ENCODE measurements around the gene CCNI2.

DNA sequence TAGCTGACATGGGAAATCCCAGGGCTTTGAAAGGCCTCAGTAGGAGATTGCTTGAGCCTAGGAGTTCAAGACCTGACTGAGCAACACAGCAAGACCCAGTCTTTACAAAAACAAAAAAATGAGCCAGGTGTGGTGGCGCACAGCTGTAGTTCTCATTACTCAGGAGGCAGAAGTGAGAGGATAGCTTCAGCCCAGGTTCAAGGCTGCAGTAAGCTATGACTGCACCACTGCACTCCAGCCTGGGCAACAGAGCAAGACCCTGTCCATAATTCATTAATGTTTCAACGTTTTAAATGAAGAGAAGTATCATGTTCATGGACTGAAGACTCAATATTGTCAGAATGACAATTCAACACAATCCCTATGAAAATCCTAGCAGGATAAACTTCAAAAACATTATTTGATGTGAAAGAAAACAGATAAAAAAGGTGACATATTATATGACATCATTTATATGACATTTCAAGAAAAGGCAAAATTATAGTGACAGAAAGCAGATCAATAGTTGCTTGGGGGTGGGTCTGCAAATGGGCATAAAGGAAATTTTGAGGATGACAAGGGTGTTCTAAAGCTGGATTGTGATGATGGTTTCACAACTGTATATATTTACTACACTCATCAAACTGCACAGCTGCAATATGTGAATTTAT is 13.6 kb upstream of the CCNI2 start:
- TF ChIP-seq, protein P1, sequence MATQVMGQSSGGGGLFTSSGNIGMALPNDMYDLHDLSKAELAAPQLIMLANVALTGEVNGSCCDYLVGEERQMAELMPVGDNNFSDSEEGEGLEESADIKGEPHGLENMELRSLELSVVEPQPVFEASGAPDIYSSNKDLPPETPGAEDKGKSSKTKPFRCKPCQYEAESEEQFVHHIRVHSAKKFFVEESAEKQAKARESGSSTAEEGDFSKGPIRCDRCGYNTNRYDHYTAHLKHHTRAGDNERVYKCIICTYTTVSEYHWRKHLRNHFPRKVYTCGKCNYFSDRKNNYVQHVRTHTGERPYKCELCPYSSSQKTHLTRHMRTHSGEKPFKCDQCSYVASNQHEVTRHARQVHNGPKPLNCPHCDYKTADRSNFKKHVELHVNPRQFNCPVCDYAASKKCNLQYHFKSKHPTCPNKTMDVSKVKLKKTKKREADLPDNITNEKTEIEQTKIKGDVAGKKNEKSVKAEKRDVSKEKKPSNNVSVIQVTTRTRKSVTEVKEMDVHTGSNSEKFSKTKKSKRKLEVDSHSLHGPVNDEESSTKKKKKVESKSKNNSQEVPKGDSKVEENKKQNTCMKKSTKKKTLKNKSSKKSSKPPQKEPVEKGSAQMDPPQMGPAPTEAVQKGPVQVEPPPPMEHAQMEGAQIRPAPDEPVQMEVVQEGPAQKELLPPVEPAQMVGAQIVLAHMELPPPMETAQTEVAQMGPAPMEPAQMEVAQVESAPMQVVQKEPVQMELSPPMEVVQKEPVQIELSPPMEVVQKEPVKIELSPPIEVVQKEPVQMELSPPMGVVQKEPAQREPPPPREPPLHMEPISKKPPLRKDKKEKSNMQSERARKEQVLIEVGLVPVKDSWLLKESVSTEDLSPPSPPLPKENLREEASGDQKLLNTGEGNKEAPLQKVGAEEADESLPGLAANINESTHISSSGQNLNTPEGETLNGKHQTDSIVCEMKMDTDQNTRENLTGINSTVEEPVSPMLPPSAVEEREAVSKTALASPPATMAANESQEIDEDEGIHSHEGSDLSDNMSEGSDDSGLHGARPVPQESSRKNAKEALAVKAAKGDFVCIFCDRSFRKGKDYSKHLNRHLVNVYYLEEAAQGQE (IDR thresholded peaks at IDR 0.05; ENCODE audit: low read depth): no peak
- TF ChIP-seq FOXM1 (IDR thresholded peaks at IDR 0.05; ENCODE audit: borderline replicate concordance, low read depth) (no peak), TCF12 (IDR thresholded peaks at IDR 0.05; ENCODE audit: low read depth) (no peak), CEBPB (IDR thresholded peaks at IDR 0.05) (no peak), RAD21 (IDR thresholded peaks at IDR 0.05; ENCODE audit: low read depth) (no peak), CREB1 (IDR thresholded peaks at IDR 0.05; ENCODE audit: low read depth) (no peak), TAF1 (IDR thresholded peaks at IDR 0.05; ENCODE audit: low read depth) (no peak), NFIC (IDR thresholded peaks at IDR 0.05) (no peak), EP300 (IDR thresholded peaks at IDR 0.05; ENCODE audit: borderline replicate concordance) (no peak), EGR1 (IDR thresholded peaks at IDR 0.05) (no peak), YY1 (IDR thresholded peaks at IDR 0.05; ENCODE audit: low read depth) (no peak), TEAD4 (IDR thresholded peaks at IDR 0.05) (no peak)
- TF ChIP-seq, protein P2, sequence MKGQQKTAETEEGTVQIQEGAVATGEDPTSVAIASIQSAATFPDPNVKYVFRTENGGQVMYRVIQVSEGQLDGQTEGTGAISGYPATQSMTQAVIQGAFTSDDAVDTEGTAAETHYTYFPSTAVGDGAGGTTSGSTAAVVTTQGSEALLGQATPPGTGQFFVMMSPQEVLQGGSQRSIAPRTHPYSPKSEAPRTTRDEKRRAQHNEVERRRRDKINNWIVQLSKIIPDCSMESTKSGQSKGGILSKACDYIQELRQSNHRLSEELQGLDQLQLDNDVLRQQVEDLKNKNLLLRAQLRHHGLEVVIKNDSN (IDR thresholded peaks at IDR 0.05): no peak

All from Ishikawa (cell line).